ENCODE data around the gene RAP1GDS1.

RAP1GDS1 gene, protein sequence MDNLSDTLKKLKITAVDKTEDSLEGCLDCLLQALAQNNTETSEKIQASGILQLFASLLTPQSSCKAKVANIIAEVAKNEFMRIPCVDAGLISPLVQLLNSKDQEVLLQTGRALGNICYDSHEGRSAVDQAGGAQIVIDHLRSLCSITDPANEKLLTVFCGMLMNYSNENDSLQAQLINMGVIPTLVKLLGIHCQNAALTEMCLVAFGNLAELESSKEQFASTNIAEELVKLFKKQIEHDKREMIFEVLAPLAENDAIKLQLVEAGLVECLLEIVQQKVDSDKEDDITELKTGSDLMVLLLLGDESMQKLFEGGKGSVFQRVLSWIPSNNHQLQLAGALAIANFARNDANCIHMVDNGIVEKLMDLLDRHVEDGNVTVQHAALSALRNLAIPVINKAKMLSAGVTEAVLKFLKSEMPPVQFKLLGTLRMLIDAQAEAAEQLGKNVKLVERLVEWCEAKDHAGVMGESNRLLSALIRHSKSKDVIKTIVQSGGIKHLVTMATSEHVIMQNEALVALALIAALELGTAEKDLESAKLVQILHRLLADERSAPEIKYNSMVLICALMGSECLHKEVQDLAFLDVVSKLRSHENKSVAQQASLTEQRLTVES

DNA sequence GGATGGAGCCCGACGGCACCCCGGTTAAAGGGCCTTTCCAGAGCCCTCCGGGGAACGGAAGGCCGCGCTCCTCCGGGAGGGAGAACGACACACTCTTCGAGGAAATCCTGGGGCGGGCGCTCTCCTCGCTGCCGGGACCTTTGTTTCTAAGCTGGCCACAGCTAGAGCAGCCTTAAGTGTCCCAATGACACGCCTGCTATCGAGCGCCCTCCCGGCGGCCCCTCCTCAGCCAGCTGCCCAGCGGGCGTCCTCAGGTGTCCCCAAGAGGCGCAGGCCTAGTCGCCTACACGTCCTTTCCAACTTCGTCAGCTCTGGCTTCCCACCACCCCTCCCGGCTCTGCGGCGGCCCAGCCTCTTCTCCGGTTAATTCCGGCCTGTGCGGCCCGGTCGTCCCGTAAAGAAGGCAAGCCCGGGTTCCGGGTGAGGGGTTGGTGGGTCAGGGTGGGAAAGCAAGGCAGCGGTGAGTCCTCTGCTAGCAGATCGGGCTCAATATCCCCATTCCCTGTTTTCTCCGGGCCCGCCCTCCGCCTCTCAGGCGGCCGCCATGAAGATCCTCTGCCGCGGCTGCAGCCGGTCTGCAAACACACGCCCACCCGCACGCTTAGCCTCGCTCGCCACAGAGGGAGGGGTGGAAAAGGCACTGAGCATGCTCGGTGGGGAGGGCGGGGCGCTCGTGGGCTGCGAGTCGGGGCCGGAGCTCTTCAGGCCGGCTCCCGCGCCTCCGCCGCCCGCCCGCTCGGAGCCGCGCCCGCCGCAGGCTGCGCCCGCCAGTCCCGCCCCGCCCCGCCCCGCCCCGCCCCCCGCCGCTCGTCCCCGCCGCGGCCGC, at the start of gene RAP1GDS1:
TSS of gene RAP1GDS1 (plus strand) at position 806 of the 826 bp plus-strand sequence. CDS start 182 bp downstream, outside the sequence.
- DNase-seq = peak; percentile 90

DNA sequence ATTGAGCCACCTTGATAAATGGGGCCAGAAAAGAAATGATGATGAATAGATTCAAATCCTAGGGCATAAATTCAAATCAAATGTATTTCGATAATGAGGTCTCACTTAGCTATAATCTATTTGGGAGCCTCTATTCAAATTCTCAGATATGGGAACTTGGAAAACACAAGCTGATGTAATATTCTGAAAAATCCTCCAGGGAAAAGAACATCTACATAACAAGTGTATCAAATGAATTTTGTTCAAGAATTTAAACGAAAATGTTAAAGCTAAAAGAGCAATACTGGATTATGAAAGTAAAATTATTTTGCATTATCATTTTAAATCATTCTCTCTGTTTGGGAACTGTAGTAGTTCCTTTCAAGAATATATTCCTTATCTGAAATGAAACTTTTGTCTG, 38.9 kb upstream of the RAP1GDS1 start:
- no peak for DNase-seq

DNA sequence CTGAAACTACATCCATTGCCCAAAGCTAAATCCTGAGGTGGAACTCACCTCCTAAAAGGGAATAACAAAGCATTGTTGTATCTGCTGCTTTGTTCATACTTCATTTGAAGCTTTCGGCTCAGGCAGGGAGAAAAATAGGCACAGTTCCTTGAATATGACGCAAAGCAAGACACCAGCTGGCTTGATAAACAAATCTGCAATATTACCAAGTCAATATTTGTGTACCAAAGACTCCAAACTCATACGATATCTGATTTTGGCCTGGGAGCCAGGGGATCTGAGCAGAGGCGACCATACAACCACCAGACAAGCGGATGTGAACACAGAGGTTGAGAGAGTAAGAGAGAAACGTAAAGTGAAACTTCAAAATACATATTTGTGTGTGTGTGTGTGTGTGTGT, 34.8 kb upstream of the RAP1GDS1 start:
- DNase-seq = no peak

DNA sequence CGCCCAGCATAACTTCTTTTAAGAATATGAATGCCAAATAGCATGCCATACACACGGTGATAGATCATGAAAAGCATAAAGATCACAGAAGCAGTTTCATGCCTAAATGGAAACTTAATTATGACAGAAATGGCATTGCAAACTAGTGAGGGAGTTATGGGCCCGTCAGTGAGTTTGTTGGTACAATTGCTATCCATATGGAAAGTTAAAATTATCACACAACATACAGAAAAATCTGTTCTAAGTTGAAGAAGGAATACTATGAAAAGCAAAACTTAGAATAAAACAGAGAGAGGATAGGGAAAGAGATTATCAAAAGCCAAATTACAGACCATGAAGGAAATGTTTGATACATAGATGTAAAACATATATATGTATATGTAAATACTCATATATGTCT, 30.2 kb upstream of the RAP1GDS1 start:
- DNase-seq = no peak

DNA sequence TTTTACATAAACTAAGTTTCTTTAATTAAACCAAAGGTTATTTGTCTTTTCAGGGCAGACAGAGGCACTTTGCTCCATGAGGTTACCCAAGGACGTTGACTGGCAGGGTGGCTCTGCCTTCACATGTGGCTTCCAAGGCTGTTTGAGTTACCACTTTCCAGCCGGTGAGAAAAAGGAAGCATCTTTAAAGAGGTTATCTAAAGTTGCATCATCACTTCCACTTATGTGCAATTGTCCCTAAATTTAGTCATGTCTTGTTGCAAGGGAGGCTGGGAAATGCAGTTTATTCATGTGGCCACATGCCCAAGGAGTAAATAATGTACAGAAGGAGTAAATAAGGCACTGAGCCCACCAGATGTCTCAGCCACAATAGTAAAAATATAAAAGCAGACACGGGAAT, 29.0 kb upstream of the RAP1GDS1 start:
- DNase-seq = no peak

DNA sequence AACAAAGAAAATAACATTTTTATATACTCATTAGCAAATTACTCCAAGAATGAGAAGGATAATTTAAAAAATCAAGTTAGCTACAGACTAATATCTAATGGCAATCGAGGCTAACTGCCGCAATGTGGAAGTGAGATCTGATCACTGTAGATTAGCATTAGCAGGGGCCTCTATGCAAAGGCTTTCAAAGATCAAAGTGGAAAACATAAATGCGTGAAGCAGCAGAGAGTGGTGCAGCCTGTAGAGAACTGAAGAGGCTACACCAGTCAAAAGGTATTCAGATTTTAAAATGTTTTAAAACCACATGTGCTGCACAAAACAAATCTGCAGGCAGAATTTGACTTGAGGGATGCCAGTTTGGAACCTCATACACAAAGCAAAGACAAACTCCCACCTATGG, 24.0 kb upstream of the RAP1GDS1 start:
- DNase-seq = no peak

DNA sequence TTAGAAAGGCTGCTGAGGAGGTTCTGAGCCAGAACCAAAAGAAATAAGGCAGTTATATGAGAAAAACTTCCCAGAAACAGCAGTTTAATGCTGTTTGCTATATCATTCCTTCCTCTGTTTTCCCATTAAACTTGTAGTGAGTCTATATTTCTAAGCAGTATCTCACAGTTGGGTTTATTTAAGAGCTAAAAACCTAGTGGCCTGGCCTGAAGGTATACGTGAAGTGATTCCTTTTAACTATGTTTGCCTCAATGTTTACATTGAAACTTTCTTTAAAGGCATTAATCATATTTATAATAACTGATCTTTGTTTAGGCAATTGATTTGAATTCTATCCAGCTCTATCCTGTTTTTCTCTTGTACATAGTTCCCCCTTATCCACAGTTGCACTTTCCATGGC, 19.1 kb upstream of the RAP1GDS1 start:
- no peak for DNase-seq

DNA sequence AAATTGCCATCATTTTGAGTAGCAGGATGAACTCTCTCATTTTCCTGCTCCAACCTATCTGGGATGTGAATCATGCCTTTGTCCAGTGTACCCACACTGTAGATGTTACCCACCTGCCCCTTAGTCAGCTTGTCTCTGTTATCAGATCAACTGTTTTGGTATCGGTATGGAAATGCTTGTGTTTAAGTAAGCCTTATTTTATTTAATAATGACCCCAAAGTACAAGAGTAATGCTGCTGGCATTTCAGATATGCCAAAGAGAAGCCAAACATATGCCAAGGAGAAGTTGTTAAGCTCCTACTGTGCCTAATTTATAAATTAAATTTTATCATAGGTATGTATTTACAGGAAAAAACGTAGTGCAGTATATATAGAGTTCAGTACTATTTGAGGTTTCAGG, 18.6 kb upstream of the RAP1GDS1 start:
- no peak for DNase-seq

DNA sequence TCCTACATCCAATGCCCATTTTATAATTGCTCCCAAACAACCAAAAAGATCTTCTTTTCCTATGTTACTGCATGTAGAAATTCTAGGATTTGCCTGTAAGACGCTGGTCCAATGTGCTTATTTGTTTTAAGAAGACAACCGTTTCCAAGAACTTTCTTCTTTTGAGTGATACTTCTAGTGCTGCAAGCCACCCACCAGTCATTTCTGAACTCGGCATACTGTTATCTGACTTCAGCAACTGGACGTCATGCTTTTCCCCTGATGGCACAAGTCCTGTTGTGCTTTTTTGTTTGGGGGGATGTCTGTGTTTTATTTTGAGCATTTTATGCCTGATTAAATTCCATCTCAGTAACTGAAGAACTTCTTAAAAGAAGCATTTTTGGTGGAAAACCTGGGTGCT, 16.0 kb upstream of the RAP1GDS1 start:
- DNase-seq = no peak

DNA sequence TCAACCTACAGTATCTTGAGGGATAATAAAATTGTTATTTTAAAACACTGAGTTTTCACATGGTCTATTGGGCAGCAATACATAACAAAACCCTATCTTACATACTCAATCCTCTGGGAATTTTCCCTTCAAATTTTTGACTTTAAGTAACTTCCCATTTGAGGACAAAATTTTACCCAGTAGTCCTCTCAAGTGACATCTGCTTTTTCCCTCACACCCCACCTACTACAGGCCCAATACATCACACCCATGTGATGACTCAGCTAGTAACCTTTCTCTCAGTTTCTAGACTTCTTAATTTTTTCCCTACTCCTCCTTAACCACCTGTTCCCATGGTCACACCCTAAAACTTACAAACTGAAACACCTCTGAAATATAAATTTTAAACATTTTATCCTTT, 12.2 kb upstream of the RAP1GDS1 start:
- DNase-seq = no peak

DNA sequence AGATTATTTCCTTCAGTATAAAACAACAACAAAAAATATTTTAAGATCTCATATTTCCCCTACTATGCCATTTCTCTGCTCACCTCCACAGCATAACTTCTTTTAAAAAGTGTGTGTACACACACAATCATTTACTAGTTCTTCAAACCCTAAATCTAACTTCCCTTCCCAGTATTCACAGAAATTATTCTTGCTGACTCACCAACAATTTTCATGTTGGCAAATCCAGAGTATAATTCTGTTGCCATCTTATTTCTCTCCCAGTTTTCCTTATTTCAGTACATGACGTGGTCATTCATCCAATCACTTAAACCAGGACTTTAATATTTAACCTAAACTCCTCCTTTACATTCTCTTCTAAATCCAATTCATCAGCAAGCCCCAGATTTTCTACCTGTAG, 11.4 kb upstream of the RAP1GDS1 start:
- DNase-seq = no peak

DNA sequence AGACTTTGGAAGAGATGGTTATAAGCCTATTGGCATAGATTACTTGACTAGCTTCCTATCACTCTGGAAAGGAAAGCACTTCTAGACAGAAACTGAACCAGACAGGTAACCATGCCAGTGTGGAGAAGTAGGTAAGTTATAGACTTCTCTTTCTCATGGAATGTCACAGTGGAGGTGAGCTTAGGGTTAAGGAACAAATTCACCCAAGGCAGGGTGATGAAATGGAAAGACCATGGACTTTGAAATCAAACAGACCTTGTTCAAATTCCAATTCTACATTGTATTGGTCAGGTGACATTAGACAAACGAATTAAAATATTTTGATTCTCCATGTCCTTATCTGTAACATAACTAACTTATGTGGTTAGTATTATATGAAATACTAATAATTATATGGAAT, 7.7 kb upstream of the RAP1GDS1 start:
- DNase-seq = no peak

DNA sequence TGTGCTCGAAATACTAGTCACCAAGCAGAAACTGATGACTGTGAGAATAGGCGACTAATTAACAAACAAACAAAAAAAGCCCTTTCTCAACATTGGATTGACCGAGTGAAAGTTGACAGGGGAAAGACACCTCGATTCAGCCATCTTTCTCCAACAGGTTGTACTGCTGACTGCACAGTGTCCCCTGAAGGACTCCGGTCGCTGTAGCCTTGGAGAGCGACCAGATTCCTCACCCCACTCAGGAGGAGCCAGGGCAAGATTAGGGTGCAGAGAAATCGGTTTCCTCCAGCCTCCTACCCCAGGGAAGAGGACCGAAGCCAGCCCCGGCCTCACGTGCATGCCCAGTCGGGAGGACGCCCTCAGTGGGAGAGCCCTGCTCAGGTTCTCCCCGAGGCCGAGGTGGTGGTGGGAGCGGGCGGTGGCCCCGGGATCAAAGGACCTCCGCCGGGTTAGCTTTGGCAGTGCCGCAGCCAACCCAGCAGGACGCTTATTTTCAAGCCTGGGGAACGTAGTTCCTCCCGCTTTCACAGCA, 1.1 kb upstream of the RAP1GDS1 start:
- no peak for DNase-seq

DNA sequence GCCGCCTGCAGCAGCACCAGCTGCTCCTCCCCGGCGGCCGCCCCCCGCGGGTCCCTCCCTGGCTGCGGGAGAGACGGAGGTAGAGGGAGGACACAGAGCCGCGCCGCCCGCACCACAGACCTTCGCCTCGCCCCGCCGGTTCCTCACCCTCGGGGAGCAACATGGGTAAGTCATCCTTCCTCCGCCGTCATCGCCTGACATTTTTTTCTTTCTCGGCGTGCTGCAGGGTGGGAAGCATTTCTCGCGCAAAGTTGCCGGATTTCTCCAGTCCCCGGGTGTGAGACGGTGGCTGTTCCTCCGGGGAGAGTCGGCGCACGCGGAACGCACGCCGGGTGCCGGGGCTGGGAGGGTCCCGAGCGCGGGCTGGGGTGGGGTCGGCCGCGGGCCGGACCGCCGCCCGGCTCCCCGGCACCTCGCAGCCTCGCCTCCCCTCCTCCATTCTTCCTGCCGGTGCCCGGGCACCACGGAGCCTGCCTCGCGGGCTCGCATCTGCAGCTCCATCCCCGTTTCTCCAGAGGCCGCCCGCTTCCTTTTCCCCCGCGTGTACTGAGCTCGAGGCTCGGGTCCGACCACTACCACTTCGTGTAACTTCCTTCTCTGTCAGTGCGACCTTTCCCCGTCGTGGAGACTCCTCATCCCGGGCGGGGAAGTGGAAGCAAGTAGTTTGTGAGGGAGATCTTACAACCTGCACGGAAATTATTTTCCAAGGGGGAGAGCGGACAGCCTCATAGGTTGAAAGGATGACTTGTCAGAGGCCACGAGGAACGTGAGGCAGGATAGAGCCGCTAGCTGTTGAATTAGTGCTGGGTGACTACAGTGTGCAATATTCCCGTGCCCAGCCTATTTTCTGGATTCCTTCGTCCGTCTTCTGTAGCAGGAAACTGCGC, 464 bp downstream of the RAP1GDS1 start:
- peak; percentile 72 for DNase-seq

DNA sequence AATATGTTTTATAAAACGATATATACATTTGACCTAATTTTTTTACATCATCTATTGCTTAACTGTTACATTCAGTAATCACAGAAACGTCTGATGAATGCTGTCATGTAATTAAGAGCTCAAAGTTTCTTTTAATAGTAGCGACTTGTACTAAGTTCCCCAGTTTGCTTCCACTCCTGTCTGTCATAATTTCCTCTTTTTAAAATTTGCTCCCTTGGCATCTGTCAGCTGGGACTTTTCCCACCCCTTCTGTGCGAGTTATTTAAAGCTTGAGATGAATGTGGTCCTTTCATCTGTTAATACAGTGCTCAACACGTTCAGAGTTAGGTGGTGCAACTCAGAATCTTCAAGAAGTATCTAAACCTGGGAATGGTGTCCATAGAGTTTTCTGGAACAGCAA, 1.2 kb downstream of the RAP1GDS1 start:
- DNase-seq = no peak

DNA sequence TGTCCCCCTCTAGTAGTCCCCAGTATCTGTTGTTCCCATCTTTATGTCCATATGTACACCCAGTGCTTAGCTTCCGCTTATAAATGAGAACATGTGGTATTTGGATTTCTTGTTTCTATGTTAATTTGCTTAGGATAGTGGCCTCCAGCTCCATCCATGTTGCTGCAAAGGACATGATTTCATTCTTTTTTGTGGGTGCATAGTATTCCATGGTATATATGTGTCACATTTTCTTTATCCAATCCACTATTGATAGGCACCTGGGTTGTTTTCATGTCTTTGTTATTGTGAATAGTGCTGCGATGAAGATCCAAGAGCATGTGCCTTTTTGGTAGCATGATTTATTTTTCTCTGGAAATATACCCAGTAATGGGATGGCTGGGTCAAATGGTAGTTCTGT, 6.3 kb downstream of the RAP1GDS1 start:
- DNase-seq = no peak

DNA sequence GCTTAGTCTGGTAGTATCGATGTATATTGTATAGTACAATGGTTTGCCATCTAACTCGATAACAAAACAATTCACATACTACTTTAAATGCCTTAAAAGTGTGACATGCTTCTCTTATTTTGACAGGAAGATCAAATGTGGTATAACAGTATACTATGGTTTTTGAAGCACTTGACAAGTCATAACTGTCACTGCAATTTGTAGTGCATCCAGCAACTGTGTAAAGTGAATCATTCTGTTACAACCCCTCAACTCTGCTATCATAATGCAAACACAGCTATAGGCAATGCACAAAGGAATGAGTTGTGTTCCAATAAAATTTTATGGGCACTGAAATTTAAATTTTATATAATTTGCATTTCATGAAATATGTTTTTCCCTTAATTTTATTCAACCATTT, 14.0 kb downstream of the RAP1GDS1 start:
- no peak for DNase-seq

DNA sequence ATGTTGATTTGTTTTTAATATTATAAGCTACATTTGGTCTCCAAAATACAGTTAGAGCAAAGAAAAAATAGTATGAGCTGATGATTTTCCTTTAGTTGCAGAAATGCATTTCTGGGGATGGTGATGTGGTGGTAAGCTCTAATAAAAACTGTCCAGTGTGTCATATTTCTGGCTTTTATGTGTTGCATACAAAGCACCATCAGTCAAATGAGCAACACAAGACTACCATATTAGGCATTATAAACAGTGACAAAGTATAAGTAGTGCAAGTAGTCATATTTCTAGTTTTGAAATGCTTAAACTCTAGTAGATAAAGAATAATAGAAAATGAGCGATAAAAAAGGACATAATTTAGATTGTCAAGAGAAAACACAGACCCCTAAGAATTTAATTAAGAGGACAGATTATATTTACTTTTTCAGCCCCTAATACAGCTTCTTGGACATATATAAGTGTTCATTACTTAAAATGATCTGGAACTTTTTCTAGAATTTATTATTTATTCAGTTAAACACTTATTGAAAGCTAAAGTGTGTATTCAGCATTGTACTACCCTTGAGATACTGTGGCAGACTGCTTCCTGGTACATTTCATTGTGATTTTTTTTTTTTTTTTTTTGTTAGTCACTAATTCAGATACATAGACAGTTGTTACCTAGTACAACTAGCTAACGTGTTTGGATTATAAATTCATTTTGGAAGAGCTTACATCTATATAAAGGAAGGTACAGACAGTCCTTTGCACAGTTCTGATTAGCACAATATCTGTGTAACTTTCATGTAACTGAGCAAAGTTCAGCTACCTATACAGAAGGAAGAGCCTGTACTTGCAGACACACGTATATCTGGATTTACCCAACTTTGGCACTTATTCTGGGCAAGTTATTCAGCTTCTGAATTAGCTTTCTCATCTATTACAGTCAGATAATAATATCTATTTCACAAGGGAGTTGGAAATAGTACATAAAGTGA, 22.3 kb downstream of the RAP1GDS1 start:
- no peak for DNase-seq

DNA sequence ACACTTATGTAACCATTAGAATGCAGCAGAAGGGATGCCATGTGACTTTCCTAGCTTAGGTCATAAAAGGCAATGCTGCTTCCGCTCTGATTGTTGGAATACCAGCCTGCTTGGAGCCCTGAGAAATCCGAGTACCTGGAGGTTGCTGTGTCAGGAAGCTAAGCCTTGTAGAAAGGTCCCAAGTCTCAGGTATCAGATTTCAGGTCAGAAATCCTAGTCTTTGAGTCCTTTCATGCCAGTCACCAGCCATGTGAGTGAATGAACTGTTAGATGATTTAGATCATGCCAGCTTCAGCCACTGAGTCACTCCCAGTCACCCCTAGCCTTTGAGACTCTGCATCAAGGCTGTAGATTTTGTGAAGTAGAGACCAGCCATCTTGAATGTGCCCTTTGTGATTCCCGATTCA, 23.5 kb downstream of the RAP1GDS1 start:
- no peak for DNase-seq

DNA sequence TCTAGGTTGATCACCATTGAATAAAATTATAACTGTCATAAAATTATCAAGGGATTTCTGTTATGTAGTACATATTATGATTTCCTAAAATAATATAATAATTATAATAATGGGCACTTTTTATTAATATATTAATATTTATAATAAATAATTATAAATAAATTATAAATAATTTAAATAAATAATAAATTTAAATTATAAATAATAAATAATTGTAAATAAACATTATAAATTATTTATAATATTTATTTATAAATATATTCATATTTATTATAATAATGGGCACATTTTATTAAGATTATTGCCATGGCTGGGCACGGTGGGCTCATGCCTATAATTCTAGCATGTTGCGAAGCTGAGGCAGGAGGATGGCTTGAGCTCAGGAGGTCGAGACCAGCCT, 24.5 kb downstream of the RAP1GDS1 start:
- no peak for DNase-seq

DNA sequence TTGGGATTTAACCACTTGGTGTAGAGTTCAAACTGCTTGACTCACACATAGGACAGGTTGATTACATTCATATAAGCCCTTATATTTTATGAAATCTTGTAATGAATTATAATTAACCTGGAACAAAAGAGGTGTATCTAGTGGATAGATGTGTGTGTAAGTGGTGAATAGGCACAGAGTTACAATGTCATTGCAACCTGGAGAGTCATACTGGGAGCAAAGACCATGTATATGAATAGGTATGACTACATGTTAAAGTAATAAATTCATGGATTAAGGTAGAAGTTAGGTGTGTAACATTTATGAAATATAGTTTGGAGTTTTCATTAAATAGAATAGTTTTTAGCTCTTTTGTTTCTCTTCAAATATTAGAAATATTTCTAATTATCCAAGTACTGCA, 26.1 kb downstream of the RAP1GDS1 start:
- no peak for DNase-seq

Data from NCI-H2227 treated with DMSO at 0.1 percent for 48 hours (cell line).